ENCODE results near the gene IFNGR1. TPM values are rescaled to one million over a fixed set of nuclear protein-coding genes. Genes with fewer than 3 reads are reported as not detected.
A peak's percentile ranks its signal among the peaks of the same experiment; 100 is the strongest.

The IFNGR1 gene
- total and polyA plus RNA-seq, 10 of the 15 experiments (the other 5 are each of a cell fraction or from before 2014, with no cell fraction given) = 89.0 to 296 (median 138) TPM

GRCh38 chr6:137172734-137173431 lies 46.3 kb downstream of the IFNGR1 start (continued):
- TF ChIP-seq CTCF (IDR thresholded peaks at IDR 0.05 in 2 of 3, conservative IDR thresholded peaks at IDR 0.05 in 1 of 3; ENCODE audit: control insufficient read depth in 2 of 3, extremely low read depth in 1 of 3, insufficient read depth in 1 of 3, low read depth in 3 of 3, low read length in 3 of 3) = no peak
- no peak for TF ChIP-seq ATF7 (IDR thresholded peaks at IDR 0.05; ENCODE audit: low read depth)
- TF ChIP-seq HDAC6 (IDR thresholded peaks at IDR 0.05; ENCODE audit: unreplicated experiment) = no peak
- no peak for TF ChIP-seq ZNF24 (IDR thresholded peaks at IDR 0.05)
- no peak for TF ChIP-seq LARP7 (IDR thresholded peaks at IDR 0.05)
- 0 out of 2 replicates have a peak, but pooled peaks have one; percentile 16 for TF ChIP-seq ZNF217 (IDR thresholded peaks at IDR 0.05)
- TF ChIP-seq MXI1 (IDR thresholded peaks at IDR 0.05; ENCODE audit: low read depth, low read length) = no peak
- TF ChIP-seq NFIC (IDR thresholded peaks at IDR 0.05; ENCODE audit: low read depth, low read length) = peak; percentile 71
- TF ChIP-seq CEBPB (IDR thresholded peaks at IDR 0.05; ENCODE audit: borderline replicate concordance in 1 of 2, low read depth in 2 of 2, low read length in 2 of 2) = no peak
- no peak for TF ChIP-seq ZNF384 (IDR thresholded peaks at IDR 0.05; ENCODE audit: borderline replicate concordance, low read depth, low read length)
- no peak; the same call in 1 of the 2 replicates for TF ChIP-seq CREB1 (IDR thresholded peaks at IDR 0.05; ENCODE audit: low read depth)
- no peak for TF ChIP-seq SP1 (IDR thresholded peaks at IDR 0.05; ENCODE audit: low read depth, low read length)
- no peak for TF ChIP-seq RCOR1 (conservative IDR thresholded peaks at IDR 0.05; ENCODE audit: low read depth, low read length)
- TF ChIP-seq BRCA1 (IDR thresholded peaks at IDR 0.05; ENCODE audit: low read depth, low read length) = no peak
- no peak for TF ChIP-seq ATF2 (IDR thresholded peaks at IDR 0.05; ENCODE audit: low read length)
- TF ChIP-seq ZNF274 (IDR thresholded peaks at IDR 0.05; ENCODE audit: insufficient read depth, insufficient read length) = no peak
- no peak for TF ChIP-seq CBFB (IDR thresholded peaks at IDR 0.05; ENCODE audit: low read depth)
- TF ChIP-seq WRNIP1 (IDR thresholded peaks at IDR 0.05; ENCODE audit: borderline replicate concordance, low read depth, low read length) = no peak
- no peak for TF ChIP-seq TCF7 (IDR thresholded peaks at IDR 0.05; ENCODE audit: borderline replicate concordance)
- TF ChIP-seq YBX1 (IDR thresholded peaks at IDR 0.05) = no peak
- no peak for TF ChIP-seq PML (IDR thresholded peaks at IDR 0.05; ENCODE audit: low read length)
- TF ChIP-seq PAX8 (IDR thresholded peaks at IDR 0.05) = peak; percentile 43; the same call in 1 of the 2 replicates
- TF ChIP-seq MTA2 (IDR thresholded peaks at IDR 0.05; ENCODE audit: low read depth) = no peak; the same call in 1 of the 2 replicates
- no peak; the same call in 1 of the 2 replicates for TF ChIP-seq DPF2 (IDR thresholded peaks at IDR 0.05)
- TF ChIP-seq TBL1XR1 (IDR thresholded peaks at IDR 0.05; ENCODE audit: low read depth, low read length) = no peak
- TF ChIP-seq PKNOX1 (IDR thresholded peaks at IDR 0.05) = no peak
- TF ChIP-seq SPI1 (IDR thresholded peaks at IDR 0.05; ENCODE audit: borderline replicate concordance, insufficient read depth, low read depth, low read length) = no peak
- TF ChIP-seq USF1 (IDR thresholded peaks at IDR 0.05; ENCODE audit: borderline replicate concordance, extremely low read length, insufficient read depth, low read depth, low read length) = no peak
- TF ChIP-seq HCFC1 (IDR thresholded peaks at IDR 0.05; ENCODE audit: low read length) = no peak

All from GM12878 (cell line).